ENCODE measurements around the gene TNNI2.

DNA sequence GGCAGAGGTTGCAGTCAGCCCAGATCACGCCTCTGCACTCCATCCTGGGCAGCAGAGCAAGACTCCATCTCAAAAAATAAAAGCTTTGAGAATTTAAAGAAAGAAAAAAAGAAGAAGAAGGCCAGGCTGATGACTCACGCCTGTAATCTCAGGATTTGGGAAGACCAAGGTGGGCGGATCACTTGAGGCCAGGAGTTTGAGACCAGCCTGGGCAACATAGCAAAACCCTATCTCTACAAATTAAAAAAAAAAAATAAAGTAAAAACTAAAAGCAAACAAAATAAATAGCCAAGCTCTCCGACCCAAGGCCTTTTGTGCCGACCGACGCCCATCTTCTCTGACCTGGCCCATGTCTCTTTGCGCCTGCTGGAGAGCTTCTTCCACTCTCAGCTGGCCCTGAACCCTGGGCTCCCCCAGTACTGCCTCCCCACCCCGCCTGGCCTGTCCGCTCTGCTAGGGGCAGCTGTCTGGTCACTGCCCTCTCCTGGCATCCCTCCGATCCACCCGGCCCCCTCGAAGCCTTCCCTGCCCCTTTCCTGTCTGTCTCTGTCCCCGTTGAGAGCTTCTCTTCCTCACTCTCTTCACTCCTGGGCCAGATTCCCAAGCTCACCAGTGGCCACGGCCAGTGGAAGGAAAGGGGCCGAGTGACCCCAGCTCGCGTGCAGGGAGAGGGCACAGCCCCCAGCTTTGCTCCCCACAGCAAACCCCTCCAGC is 9.3 kb downstream of the TNNI2 start:
- TF ChIP-seq, protein P1, sequence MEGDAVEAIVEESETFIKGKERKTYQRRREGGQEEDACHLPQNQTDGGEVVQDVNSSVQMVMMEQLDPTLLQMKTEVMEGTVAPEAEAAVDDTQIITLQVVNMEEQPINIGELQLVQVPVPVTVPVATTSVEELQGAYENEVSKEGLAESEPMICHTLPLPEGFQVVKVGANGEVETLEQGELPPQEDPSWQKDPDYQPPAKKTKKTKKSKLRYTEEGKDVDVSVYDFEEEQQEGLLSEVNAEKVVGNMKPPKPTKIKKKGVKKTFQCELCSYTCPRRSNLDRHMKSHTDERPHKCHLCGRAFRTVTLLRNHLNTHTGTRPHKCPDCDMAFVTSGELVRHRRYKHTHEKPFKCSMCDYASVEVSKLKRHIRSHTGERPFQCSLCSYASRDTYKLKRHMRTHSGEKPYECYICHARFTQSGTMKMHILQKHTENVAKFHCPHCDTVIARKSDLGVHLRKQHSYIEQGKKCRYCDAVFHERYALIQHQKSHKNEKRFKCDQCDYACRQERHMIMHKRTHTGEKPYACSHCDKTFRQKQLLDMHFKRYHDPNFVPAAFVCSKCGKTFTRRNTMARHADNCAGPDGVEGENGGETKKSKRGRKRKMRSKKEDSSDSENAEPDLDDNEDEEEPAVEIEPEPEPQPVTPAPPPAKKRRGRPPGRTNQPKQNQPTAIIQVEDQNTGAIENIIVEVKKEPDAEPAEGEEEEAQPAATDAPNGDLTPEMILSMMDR (IDR thresholded peaks at IDR 0.05; ENCODE audit: extremely low read depth in 1 of 2, insufficient read depth in 1 of 2, low read depth in 1 of 2, low read length in 2 of 2), result no peak
- no peak for TF ChIP-seq JUN (IDR thresholded peaks at IDR 0.05; ENCODE audit: borderline replicate concordance, insufficient read depth, insufficient read length, low read depth)
- no peak for TF ChIP-seq POLR2AphosphoS5 (IDR thresholded peaks at IDR 0.05; ENCODE audit: insufficient read depth, low read depth, low read length)
